Retinal pigment epithelial cell (primary cell): ENCODE data around the gene BTBD16.

ENCODE experiments used
- DNase-seq: peaks from one replicate; pipeline ENCODE4 v3.0.0-alpha.2; 2010; ENCODE audit warnings: low read depth
- H3K4me3 ChIP-seq: 2 replicates; pipeline ENCODE4 v1.5.1; 2011; ENCODE audit warnings: mild to moderate bottlenecking, low read length, control low read depth, moderate library complexity
- CTCF ChIP-seq: conservative IDR thresholded peaks from 2 replicates; pipeline ENCODE4 v1.5.1; 2011; ENCODE audit warnings: low read depth, low read length, control low read depth, inconsistent platforms

The BTBD16 gene

GRCh38 chr10:122323941-122324675 lies 53.0 kb downstream of the BTBD16 start:
- TF ChIP-seq CTCF: no peak
- no peak overlapping the region for H3K4me3 ChIP-seq
- no peak for DNase-seq

GRCh38 chr10:122325235-122325634 lies 54.1 kb downstream of the BTBD16 start:
- no peak overlapping the region for H3K4me3 ChIP-seq
- no peak for DNase-seq
- TF ChIP-seq CTCF: no peak

DNA sequence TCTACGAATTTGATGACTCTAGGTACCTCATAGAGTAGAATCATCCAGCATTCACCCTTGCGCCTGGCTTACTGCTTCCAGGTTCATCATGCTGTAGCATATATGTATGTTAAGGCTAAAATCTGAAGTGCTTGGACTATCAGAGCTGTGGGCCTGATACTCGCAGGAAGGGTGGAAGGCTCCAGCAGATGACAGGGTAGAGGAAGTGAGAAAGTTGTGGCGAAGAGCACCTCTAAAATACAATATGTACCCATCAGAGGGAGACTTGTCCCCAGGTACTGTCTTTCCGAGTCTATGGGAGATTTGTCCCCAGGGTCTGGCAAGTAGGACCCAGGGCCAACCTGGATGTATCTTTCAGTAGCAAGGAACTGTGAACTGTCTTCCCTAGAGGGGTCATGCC lies 55.3 kb downstream of the BTBD16 start:
- DNase-seq: no peak
- H3K4me3 ChIP-seq: no peak overlapping the region
- TF ChIP-seq CTCF: no peak

- no peak for DNase-seq
- no peak overlapping the region for H3K4me3 ChIP-seq
- TF ChIP-seq CTCF: no peak
These were observed 55.7 kb downstream of the BTBD16 start for GRCh38 chr10:122326806-122327205.

GRCh38 chr10:122327237-122328206 lies 56.4 kb downstream of the BTBD16 start:
- no peak for DNase-seq
- no peak for TF ChIP-seq CTCF
- no peak overlapping the region for H3K4me3 ChIP-seq

DNA sequence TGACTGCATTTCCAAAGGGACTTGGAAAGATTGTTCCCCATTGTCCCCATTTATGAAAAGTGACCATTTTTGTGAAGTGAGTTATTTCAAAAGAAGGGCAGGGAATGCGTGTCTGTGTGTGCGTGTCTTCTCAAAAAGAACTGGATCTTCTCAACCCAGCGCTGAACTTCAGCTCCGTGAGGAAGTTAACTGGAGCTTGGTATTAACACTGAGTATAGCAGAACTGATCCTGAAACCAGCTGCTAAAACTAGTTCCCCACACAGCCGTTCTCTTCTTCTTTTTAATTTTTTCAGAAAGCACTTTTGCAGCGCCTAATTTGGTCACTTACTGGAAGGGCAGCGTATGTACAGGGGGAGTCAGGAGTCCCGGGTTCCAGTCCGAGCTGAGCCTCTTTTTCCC lies 57.6 kb downstream of the BTBD16 start:
- DNase-seq: no peak
- TF ChIP-seq CTCF: no peak
- no peak overlapping the region for H3K4me3 ChIP-seq

DNA sequence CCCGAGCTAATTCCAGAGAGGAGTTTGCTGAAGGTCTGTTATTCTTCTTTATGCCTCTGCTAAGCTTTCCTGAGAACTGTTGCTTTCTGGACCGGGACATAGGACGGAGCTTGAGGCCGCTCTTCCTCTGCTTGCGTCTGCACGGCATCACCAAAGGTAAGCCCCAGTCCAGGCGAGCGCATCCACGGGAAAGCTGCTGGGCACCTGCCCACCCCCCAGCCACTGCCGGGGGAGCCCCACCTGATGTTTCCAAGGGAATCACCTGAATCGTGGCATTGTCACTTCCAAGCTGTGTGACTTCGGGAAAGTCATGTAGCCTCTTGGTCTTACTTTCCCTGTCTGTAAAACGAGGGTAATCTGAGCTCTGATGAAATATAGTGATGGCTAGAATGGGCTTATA lies 58.3 kb downstream of the BTBD16 start:
- no peak for TF ChIP-seq CTCF
- no peak overlapping the region for H3K4me3 ChIP-seq
- DNase-seq: no peak
